Ovary (tissue), 9 donors: ENCODE data around the gene CA9. TPM values are rescaled to one million over a fixed set of nuclear protein-coding genes. Genes with fewer than 3 reads are reported as not detected.
A peak's percentile ranks its signal among the peaks of the same experiment; 100 is the strongest.

Experiments used
- DNase-seq, 5 donors: peaks; one replicate each; pipeline ENCODE4 v3.0.0-alpha.2; 2019 to 2020
- H3K27ac ChIP-seq, 2 donors: fragments of 200-600 bp; one replicate each; pipeline versions ENCODE4 v1.5.1 to v1.8.0; 2019 to 2022
- H3K27me3 ChIP-seq: fragments of 200-600 bp; one replicate; pipeline ENCODE4 v1.8.0; 2022
- H3K36me3 ChIP-seq: fragments of 200-600 bp; sonication (generic); one replicate; pipeline ENCODE4 v1.5.1; 2019
- H3K4me1 ChIP-seq: one replicate; pipeline ENCODE4 v1.8.1; 2013; ENCODE audit warnings: mild to moderate bottlenecking, moderate library complexity; ENCODE audit not compliant: insufficient read depth
- H3K4me3 ChIP-seq: fragments of 200-600 bp; sonication (generic); one replicate; pipeline ENCODE4 v1.5.1; 2017
- H3K9me3 ChIP-seq, 2 donors: fragments of 200-600 bp in 1 of 2; sonication (generic) in 1 of 2; one replicate each; pipeline versions ENCODE4 v1.5.1 to v1.8.1; 2013 to 2019; ENCODE audit warnings: mild to moderate bottlenecking in 1 of 2, moderate library complexity in 1 of 2
- EP300 ChIP-seq: sonication (generic); formaldehyde crosslinking; IDR thresholded peaks from one replicate; pipeline ENCODE4 v1.6.1; 2017; ENCODE audit warnings: antibody characterized with exemption
- POLR2A ChIP-seq: fragments of 450-650 bp; IDR thresholded peaks from one replicate; pipeline ENCODE4 v1.6.1; 2017; ENCODE audit warnings: antibody characterized with exemption, mild to moderate bottlenecking, moderate library complexity
- WGBS, 3 donors: extraction: QIAGEN DNeasy Blood & Tissue Kit in 1 of 3; methylation state at CpG; one replicate each; pipeline versions ENCODE4 v1.1.5 to v1.1.7; 2013 to 2017; 5-methylcytosine and 5-hydroxymethylcytosine counted together
- intact Hi-C, 4 donors: fragments of 100-400 bp; cut with DNase I; formaldehyde crosslinking; loops; one replicate each; pipeline versions ENCODE4 v1.11.0 to v1.15.1; 2022 to 2023
- polyA plus RNA-seq, 2 donors: library from polyadenylated mRNA; stranded (reverse); fragments of 200-250 nt in 1 of 2; fragments of 350-450 nt in 1 of 2; fragmentation: Illumina TruSeq in 1 of 2; extraction: RNeasy Lipid Tissue Mini Kit (QIAGEN cat#74804) in 1 of 2; gene quantifications; one replicate each; pipeline ENCODE4 v1.2.3, GENCODE V29; 2013 to 2014
- total RNA-seq, 7 donors: library from RNA; depleted of rRNA in 2 of 7; stranded (reverse); fragments of >200 nt in 2 of 7; fragmentation: NEBNext Ultra II Directional in 3 of 7; extraction: Animal tissue kit (Norgen Biotek cat#: 25700) in 3 of 7; gene quantifications; one replicate each; pipeline versions ENCODE4 v1.1.0 to v1.2.4, GENCODE V29; 2016 to 2023
- TF ChIP-seq, protein P1 (sequence below), 3 donors: fragments of 450-650 bp in 2 of 3; fragments of 200-600 bp in 1 of 3; IDR thresholded peaks; one replicate each; pipeline versions ENCODE4 v1.5.1 to v1.8.0; 2016 to 2022; ENCODE audit warnings: antibody characterized with exemption in 3 of 3, mild to moderate bottlenecking in 1 of 3
- donor health status: DM: no; HTN: no; CAD: no; lungs with moderate emphysema.
- donor health status: DM: no; HTN: no; CAD: no.
- donor health status: Bipolar disorder and iron deficiency.
- donor health status: DM: yes; HTN: yes; CAD: no.
- donor health status: DM: no; HTN: no; CAD: no.
- donor health status: DM: yes; HTN: yes; CAD: no.

Gene CA9
- total and polyA plus RNA-seq, 9 donors = 0.37 to 19.5 (median 1.1) TPM; not detected in 1

DNA sequence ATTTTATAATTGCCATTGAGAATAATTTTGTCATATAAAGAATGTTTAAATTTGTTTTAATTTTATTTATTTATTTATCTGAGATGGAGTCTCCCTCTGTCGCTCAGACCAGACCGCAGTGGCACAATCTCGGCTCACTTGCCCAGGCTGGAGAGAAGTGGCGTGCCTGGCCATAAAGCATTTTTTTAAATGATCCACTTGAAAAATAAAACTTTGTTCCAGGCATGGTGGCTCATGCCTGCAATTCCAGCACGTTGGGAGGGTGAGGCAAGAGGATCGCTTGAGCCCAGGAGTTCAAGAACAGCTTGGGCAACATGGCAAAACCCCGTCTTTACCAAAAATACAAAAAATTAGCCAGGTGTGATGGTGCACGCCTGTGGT is 20.9 kb upstream of the CA9 start:
- DNase-seq = no peak
- H3K27ac ChIP-seq = no peak overlapping the region
- intact Hi-C loops = loop anchor here in 1 of 4 donors (5.0 to 10.0 kb wide), 2 partner anchors 158 to 179 kb away; partner anchors contain the start of gene RUSC2
- 84 to 88% (median 86%) methylated on average over 8 of the region's 8 CpGs for WGBS, 3 donors
- TF ChIP-seq, protein P1, sequence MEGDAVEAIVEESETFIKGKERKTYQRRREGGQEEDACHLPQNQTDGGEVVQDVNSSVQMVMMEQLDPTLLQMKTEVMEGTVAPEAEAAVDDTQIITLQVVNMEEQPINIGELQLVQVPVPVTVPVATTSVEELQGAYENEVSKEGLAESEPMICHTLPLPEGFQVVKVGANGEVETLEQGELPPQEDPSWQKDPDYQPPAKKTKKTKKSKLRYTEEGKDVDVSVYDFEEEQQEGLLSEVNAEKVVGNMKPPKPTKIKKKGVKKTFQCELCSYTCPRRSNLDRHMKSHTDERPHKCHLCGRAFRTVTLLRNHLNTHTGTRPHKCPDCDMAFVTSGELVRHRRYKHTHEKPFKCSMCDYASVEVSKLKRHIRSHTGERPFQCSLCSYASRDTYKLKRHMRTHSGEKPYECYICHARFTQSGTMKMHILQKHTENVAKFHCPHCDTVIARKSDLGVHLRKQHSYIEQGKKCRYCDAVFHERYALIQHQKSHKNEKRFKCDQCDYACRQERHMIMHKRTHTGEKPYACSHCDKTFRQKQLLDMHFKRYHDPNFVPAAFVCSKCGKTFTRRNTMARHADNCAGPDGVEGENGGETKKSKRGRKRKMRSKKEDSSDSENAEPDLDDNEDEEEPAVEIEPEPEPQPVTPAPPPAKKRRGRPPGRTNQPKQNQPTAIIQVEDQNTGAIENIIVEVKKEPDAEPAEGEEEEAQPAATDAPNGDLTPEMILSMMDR (IDR thresholded peaks at IDR 0.05) = no peak
- no peak for TF ChIP-seq POLR2A
- TF ChIP-seq EP300 = no peak
- no peaks in the 10 kb centered on the region for H3K36me3 ChIP-seq
- no peak overlapping the region for H3K4me3 ChIP-seq
- H3K9me3 ChIP-seq = no peaks in the 10 kb centered on the region
- no peaks in the 10 kb centered on the region for H3K4me1 ChIP-seq
- no peaks in the 10 kb centered on the region for H3K27me3 ChIP-seq

DNA sequence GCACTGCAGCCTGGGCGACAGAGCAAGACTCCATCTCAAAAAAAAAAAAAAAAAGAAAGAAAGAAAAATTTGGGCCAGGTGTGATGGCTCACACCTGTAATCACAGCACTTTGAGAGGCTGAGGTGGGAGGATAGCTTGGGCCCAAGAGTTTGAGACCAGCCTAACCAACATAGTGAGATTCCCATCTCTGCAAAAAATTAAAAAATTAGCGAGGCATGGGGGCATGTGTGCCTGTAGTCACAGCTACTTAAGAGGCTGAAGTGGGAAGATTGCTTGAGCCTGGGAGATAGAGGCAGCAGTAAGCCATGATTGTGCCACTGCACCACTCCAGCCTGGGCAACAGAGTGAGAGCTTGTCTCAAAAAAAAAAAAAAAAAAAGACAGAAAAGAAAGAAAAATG is 20.1 kb upstream of the CA9 start:
- intact Hi-C loops = loop anchor here in 1 of 4 donors (5.0 to 10.0 kb wide), 2 partner anchors 159 to 179 kb away; partner anchors contain the start of gene RUSC2
- no peak overlapping the region for H3K27ac ChIP-seq
- H3K4me1 ChIP-seq = no peaks in the 10 kb centered on the region
- no peaks in the 10 kb centered on the region for H3K27me3 ChIP-seq
- H3K4me3 ChIP-seq = no peak overlapping the region
- DNase-seq = no peak
- no peak for TF ChIP-seq EP300
- no peak for TF ChIP-seq POLR2A
- TF ChIP-seq, protein P1 (IDR thresholded peaks at IDR 0.05) = no peak
- WGBS, 3 donors = 85 to 90% (median 88%) methylated on average over 2 of the region's 2 CpGs
- no peaks in the 10 kb centered on the region for H3K36me3 ChIP-seq
- H3K9me3 ChIP-seq = no peaks in the 10 kb centered on the region

DNA sequence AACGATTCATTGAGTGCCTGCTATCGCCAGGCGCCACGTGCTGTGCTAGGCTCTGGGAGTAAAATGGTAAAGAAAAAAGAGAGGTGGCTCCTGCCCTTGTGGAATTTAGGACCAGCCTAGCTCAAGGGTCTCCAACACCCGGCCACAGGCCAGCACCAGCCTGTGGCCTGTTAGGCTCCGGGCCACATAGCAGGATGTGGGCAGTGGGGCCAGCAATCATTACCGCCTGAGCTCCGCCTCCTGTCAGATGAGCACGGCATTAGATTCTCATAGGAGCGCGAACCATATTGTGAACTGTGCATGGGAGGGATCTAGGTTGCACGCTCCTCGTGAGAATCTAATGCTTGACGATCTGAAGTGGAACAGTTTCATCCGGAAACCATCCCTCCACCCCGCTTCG is 17.4 kb upstream of the CA9 start:
- Histone ChIP-seq H3K9me3 (no peaks in the 10 kb centered on the region), H3K27ac (no peak overlapping the region), H3K4me1 (no peaks in the 10 kb centered on the region), H3K27me3 (no peaks in the 10 kb centered on the region), H3K4me3 (no peak overlapping the region), H3K36me3 (no peaks in the 10 kb centered on the region)
- TF ChIP-seq, protein P1 (IDR thresholded peaks at IDR 0.05) = no peak
- no peak for TF ChIP-seq EP300
- TF ChIP-seq POLR2A = no peak
- no peak for DNase-seq
- 68 to 84% (median 76%) methylated on average over 17 of the region's 17 CpGs for WGBS, 3 donors
- intact Hi-C loops = loop anchor here in 2 of 4 donors (5.0 to 10.0 kb wide), 3 partner anchors 36 to 162 kb away; partner anchors contain the start of gene RUSC2 (in 1 of the 2)

DNA sequence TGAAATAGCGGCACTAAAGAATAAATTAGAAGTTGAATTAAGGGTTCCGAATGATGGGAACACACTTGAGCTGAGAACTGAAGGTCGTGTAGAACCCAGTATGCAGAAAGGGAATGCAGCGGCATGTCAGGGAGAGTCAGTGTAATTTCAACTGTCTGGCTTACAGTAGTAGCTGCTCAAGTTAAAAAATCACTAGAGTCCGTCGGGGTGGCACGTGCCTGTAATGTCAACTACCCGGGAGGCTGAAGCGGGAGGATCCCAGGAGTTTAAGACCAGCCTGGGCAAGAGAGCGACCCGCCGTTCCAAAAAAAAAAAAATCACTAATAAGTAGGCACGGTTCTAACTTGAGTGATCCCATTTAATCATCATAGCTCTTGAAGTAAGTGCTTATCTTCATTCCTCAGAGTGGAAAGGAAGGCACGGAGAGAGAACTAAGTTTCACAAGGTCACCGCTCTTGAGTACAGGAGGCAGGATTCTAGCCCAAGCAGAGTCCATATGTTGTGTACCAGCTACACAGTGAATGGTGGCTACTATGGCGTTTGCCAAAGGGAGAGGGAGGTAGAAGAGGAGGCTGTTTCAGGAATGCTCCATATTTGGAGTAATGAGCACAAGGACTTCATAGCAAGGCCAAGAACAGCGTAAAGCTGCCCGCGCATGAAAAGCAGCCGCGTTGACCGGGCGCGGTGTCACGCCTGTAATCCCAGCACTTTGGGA is 16.7 kb upstream of the CA9 start:
- TF ChIP-seq EP300 (no peak), POLR2A (no peak)
- TF ChIP-seq, protein P1 (IDR thresholded peaks at IDR 0.05) = no peak
- 8 to 18% (median 9%) methylated on average over 25 of the region's 25 CpGs for WGBS, 3 donors
- Histone ChIP-seq H3K9me3 (no peaks in the 10 kb centered on the region), H3K36me3 (no peaks in the 10 kb centered on the region), H3K27me3 (no peaks in the 10 kb centered on the region), H3K4me3 (peak overlapping the region; percentile 94), H3K27ac (peak overlapping the region; percentile 78 to 97), H3K4me1 (no peaks in the 10 kb centered on the region)
- intact Hi-C loops = loop anchor here in 2 of 4 donors (5.0 to 10.0 kb wide), 3 partner anchors 35 to 162 kb away; partner anchors contain the start of gene RUSC2 (in 1 of the 2)
- DNase-seq = peak in 1 of 5 donors; percentile 45
